ENCODE results near the gene LHFPL4.
"Not testable (repeated sequence)": the region's sequence is repeated elsewhere in the genome, so short reads cannot be mapped to it uniquely, and the experiment has no call there.

The LHFPL4 gene

DNA sequence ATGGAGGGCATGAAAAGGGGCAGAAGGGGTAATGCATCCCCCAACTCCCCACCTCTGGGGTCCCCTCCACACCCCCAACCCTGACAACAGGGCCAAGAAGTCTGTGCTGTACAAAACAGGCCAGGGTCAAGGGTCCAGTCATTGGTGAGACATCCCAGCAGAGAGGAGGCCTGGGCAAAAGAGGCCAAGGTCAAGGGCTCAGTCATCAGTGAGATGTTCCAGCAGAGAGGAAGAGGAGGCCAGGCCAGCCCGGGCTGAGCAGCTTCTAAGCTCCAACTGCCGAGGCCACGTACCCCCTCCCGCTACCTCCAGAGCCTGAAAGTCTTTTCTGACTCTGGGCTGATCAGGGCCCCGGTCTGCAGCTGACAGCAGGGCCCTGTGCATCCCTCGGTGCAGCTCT lies 52.4 kb downstream of the LHFPL4 start:
- H3K9me3 Mint-ChIP-seq: no peaks in the 10 kb centered on the region
- H3K4me3 Mint-ChIP-seq: no peak overlapping the region
- H3K27me3 Mint-ChIP-seq: peaks cover 20% of the 10 kb centered on the region
- H3K27ac Mint-ChIP-seq: no peak overlapping the region
- H3K4me1 Mint-ChIP-seq: peaks cover 7% of the 10 kb centered on the region
- no peaks in the 10 kb centered on the region for H3K36me3 Mint-ChIP-seq

DNA sequence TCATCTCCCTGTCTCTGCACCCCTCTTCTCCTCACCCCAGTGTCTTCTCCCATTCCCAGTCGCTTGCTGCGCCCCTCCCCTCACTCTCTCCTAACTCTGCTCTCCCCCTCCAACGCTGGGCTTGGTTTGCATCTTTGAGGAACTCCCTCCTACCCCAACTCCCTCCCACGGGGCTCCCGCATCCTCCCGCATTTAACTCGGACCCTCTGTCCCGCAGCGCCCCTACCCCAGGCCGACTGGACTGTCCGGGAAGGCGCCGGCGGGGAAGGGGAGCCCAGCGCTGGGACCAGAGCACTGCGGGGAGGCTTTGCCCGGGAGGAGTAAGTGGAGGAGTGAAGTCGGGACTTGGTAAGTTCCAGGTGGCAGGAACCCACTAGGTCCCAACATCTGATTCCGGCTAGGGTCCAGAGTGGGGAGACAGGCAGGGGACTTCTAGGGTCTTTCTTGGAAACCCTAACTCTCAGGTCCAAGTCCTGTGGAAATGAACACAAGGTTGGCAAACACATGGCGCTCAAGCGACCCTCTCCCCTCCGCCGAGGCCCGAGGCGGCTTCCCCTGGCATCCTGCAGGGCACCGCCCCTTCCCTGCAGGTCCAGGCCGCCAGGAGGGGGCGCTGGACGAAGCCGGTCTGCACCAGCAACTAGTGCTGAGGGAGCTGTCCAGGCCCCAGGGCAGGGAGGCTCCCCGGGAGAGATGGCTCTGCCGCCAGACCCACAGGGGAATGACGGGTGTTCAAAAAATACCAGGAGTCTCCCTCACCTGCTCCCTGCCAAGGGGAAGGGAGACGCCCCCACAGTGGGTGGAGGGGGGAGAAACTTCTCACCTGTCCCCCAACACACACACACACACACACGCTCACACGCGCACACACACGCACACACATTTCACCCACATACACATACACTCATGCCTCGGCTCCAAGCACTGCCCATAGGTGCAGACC lies 53.2 kb downstream of the LHFPL4 start:
- Mint-ChIP-seq H3K36me3 (no peaks in the 10 kb centered on the region), H3K4me3 (peak overlapping the region; percentile 16), H3K27ac (no peak overlapping the region), H3K4me1 (peaks cover 7% of the 10 kb centered on the region), H3K9me3 (no peaks in the 10 kb centered on the region), H3K27me3 (peaks cover 20% of the 10 kb centered on the region)

- no peak overlapping the region for H3K27ac Mint-ChIP-seq
- no peaks in the 10 kb centered on the region for H3K9me3 Mint-ChIP-seq
- peaks cover 19% of the 10 kb centered on the region for H3K27me3 Mint-ChIP-seq
- H3K36me3 Mint-ChIP-seq: no peaks in the 10 kb centered on the region
- H3K4me1 Mint-ChIP-seq: peaks cover 7% of the 10 kb centered on the region
- no peak overlapping the region for H3K4me3 Mint-ChIP-seq
Measured at GRCh38 chr3:9499455-9500107, 54.0 kb downstream of the LHFPL4 start.

DNA sequence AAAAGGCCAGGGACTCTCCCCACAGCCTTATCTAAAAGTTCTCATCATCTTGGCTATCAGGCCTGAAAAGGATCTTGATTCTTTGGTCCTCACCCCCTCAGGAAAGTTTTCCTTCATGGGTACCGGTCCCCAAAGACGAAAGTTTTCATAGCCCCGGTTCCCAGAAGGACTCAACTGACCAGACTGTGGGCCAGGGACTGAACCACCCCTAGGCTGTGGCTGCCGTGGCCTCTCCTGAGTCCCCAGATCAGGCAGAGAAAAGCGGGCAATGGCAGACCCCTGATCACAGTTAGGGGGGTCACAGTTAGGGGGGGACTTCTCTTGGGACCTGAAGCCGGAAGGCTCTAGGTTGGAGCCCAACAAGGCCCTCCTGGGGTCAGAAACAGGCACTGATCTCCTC lies 54.8 kb downstream of the LHFPL4 start:
- H3K9me3 Mint-ChIP-seq: no peaks in the 10 kb centered on the region

DNA sequence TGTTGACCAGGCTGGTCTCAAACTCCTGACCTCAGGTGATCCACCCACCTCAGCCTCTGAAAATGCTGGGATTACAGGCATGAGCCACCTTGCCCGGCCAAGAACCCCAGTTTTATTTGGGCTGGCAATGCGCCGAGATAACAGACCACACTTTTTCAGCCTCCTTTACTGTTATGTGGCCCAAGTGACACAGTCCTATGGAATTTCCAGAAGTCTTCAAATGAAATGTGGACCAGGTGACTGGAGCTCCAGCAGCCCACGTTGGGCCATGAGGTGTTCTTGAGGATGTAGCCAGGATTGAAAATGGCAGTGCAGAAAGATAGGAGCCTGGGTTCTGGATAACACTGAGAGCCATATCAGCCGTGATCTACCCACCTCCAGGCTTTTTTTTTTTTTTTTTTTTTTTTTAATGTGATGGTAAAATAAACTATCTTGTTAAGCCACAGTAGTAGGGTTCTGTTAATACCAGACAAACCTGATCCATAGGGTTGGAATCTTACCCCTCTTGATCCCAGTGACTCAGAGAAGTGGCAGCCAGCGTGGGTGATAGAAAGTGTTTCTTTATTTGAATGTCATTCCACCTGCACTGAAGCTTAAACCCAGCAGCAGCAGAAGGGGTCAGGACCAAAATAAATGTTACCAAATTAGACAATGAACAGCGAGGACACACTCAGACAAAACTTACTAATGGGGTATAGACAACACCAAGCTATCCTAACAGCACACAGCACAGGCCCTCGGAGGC lies 55.6 kb downstream of the LHFPL4 start:
- Mint-ChIP-seq H3K4me1 (peaks cover 7% of the 10 kb centered on the region), H3K27ac (no peak overlapping the region), H3K36me3 (peaks cover 6% of the 10 kb centered on the region), H3K4me3 (no peak overlapping the region), H3K27me3 (peaks cover 19% of the 10 kb centered on the region), H3K9me3 (no peaks in the 10 kb centered on the region)

More for the DNA sequence above, 54.8 kb downstream of the LHFPL4 start:
- Mint-ChIP-seq H3K36me3 (peaks cover 2% of the 10 kb centered on the region), H3K4me3 (no peak overlapping the region), H3K27ac (no peak overlapping the region), H3K4me1 (peaks cover 7% of the 10 kb centered on the region), H3K27me3 (peaks cover 19% of the 10 kb centered on the region)

- Mint-ChIP-seq H3K36me3 (peaks cover 6% of the 10 kb centered on the region), H3K4me3 (no peak overlapping the region), H3K27ac (no peak overlapping the region), H3K9me3 (no peaks in the 10 kb centered on the region), H3K4me1 (peaks cover 7% of the 10 kb centered on the region), H3K27me3 (peaks cover 16% of the 10 kb centered on the region)
Measured at GRCh38 chr3:9496893-9497292, 56.7 kb downstream of the LHFPL4 start.

DNA sequence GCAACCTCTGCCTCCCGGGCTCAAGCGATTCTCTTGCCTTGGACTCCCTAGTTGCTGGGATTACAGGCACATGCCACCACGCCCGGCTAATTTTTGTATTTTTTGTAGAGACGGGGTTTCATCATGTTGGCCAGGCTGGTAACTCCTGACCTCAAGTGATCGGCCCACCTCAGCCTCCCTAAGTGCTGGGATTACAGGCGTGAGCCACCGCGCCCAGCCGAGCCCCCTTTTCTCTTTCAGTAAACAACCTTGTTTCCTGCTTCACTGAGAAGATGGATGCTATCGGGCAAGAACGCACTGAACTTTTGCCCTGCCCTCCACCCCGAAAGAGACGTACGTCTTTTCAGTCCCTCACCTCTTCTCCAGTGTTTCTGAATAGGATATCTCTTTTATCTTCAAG lies 59.6 kb downstream of the LHFPL4 start:
- H3K36me3 Mint-ChIP-seq, H3K27me3 Mint-ChIP-seq, H3K27ac Mint-ChIP-seq, H3K9me3 Mint-ChIP-seq, H3K4me1 Mint-ChIP-seq, H3K4me3 Mint-ChIP-seq: not testable (repeated sequence)

- peaks cover 6% of the 10 kb centered on the region for H3K9me3 Mint-ChIP-seq
- no peaks in the 10 kb centered on the region for H3K4me1 Mint-ChIP-seq
- H3K4me3 Mint-ChIP-seq: no peak overlapping the region
- peaks cover 14% of the 10 kb centered on the region for H3K36me3 Mint-ChIP-seq
- no peaks in the 10 kb centered on the region for H3K27me3 Mint-ChIP-seq
- no peak overlapping the region for H3K27ac Mint-ChIP-seq
Measured at GRCh38 chr3:9491506-9491905, 62.1 kb downstream of the LHFPL4 start.

GRCh38 chr3:9485248-9485647 lies 68.4 kb downstream of the LHFPL4 start:
- H3K27ac Mint-ChIP-seq: no peak overlapping the region

GRCh38 chr3:9480265-9480664 lies 73.4 kb downstream of the LHFPL4 start:
- H3K9me3 Mint-ChIP-seq: no peaks in the 10 kb centered on the region
- H3K4me1 Mint-ChIP-seq: no peaks in the 10 kb centered on the region
- peaks cover 32% of the 10 kb centered on the region for H3K36me3 Mint-ChIP-seq
- no peaks in the 10 kb centered on the region for H3K27me3 Mint-ChIP-seq
- H3K4me3 Mint-ChIP-seq: no peak overlapping the region
- H3K27ac Mint-ChIP-seq: no peak overlapping the region

More at GRCh38 chr3:9485248-9485647, 68.4 kb downstream of the LHFPL4 start:
- Mint-ChIP-seq H3K4me3 (no peak overlapping the region), H3K9me3 (peaks cover 6% of the 10 kb centered on the region), H3K27me3 (no peaks in the 10 kb centered on the region), H3K36me3 (peaks cover 27% of the 10 kb centered on the region), H3K4me1 (no peaks in the 10 kb centered on the region)

DNA sequence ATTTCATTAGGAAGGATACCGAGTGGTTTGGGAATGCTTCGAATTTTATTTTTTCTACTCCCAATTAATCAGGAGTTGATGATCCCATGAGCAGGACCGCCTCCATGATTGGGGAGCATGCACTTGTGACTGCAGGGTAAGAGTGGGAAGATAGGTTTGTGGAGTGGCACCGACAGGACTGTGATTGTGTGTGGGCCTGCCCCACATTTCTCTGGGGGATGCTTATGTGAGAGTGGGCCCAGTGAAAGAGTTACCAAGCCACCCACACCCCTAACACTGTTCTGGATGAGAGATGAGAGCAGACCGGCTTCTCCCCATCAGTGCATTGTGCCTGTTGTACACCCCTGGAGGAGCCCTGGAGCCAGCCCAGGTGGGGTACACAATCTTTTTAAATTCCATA lies 76.7 kb downstream of the LHFPL4 start:
- Mint-ChIP-seq H3K4me1 (no peaks in the 10 kb centered on the region), H3K27me3 (no peaks in the 10 kb centered on the region), H3K9me3 (no peaks in the 10 kb centered on the region), H3K27ac (no peak overlapping the region), H3K36me3 (peaks cover 34% of the 10 kb centered on the region), H3K4me3 (no peak overlapping the region)

- Mint-ChIP-seq H3K27ac (no peak overlapping the region), H3K4me3 (no peak overlapping the region), H3K27me3 (no peaks in the 10 kb centered on the region), H3K4me1 (no peaks in the 10 kb centered on the region), H3K36me3 (peaks cover 40% of the 10 kb centered on the region), H3K9me3 (no peaks in the 10 kb centered on the region)
Measured at GRCh38 chr3:9474482-9474881, 79.1 kb downstream of the LHFPL4 start.

DNA sequence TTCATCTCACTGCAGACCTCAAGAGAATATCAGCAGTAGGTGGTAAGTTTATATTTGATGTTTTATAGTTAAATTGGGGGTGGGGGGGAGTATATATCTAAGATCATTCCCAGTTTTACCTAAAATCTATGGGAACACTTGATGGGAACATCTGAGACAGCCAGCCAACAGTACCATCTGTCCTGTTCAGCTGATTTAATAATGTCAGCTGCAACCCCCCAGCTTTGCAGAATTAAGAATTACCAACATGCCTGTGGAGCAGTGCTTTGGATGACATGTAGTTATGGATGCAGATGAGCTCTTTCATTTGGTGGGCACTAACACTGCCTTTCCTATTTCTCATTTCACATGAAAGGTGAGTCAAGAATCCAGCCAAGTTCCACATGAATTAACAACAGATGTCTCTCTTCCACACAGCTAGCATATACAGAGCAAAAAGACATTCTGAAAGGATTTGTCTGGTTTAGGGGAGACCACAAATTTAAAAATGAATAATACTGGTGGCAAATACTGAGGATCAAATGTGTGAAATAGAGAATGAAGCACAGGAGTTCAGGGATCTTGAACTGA lies 80.0 kb downstream of the LHFPL4 start:
- no peaks in the 10 kb centered on the region for H3K4me1 Mint-ChIP-seq
- H3K36me3 Mint-ChIP-seq: peaks cover 36% of the 10 kb centered on the region
- H3K27me3 Mint-ChIP-seq: no peaks in the 10 kb centered on the region
- H3K4me3 Mint-ChIP-seq: no peak overlapping the region
- H3K9me3 Mint-ChIP-seq: no peaks in the 10 kb centered on the region
- H3K27ac Mint-ChIP-seq: no peak overlapping the region

GRCh38 chr3:9469986-9470385 lies 83.6 kb downstream of the LHFPL4 start:
- Mint-ChIP-seq H3K27me3 (no peaks in the 10 kb centered on the region), H3K36me3 (peaks cover 34% of the 10 kb centered on the region), H3K4me1 (peaks cover 5% of the 10 kb centered on the region), H3K9me3 (no peaks in the 10 kb centered on the region), H3K4me3 (no peak overlapping the region), H3K27ac (peak overlapping the region; percentile 68)

- peaks cover 5% of the 10 kb centered on the region for H3K4me1 Mint-ChIP-seq
- H3K36me3 Mint-ChIP-seq: peaks cover 24% of the 10 kb centered on the region
- H3K4me3 Mint-ChIP-seq: no peak overlapping the region
Measured at GRCh38 chr3:9468460-9468859, 85.2 kb downstream of the LHFPL4 start.

More at GRCh38 chr3:9468460-9468859, 85.2 kb downstream of the LHFPL4 start:
- H3K27ac Mint-ChIP-seq: peak overlapping the region; percentile 36
- H3K9me3 Mint-ChIP-seq: no peaks in the 10 kb centered on the region
- no peaks in the 10 kb centered on the region for H3K27me3 Mint-ChIP-seq
